Upper lobe of left lung (tissue), 4 donors: ENCODE data around the gene KLHL1.

ENCODE experiments used
- CTCF ChIP-seq, 6 experiments: fragments of 450-650 bp in 4 of 6; fragments of 200-600 bp in 2 of 6; sonication (generic) in 2 of 6; IDR thresholded peaks; one replicate each; pipeline ENCODE4 v1.5.1; 2016 to 2019; ENCODE audit warnings: antibody characterized with exemption in 6 of 6
- POLR2A ChIP-seq, 4 donors: fragments of 450-650 bp; IDR thresholded peaks; one replicate each; pipeline ENCODE4 v1.5.1; 2016 to 2017; ENCODE audit warnings: antibody characterized with exemption in 4 of 4, mild to moderate bottlenecking in 2 of 4

- TF ChIP-seq CTCF (IDR thresholded peaks at IDR 0.05) (no peak), POLR2A (IDR thresholded peaks at IDR 0.05) (no peak)
Measured at GRCh38 chr13:69761581-69761980, 346.7 kb downstream of the KLHL1 start.
